Measurements from ENCODE around the gene ACSF3.

The ACSF3 gene

GRCh38 chr16:89198417-89199240 lies 105.0 kb downstream of the ACSF3 start:
- no peak for DNase-seq

DNA sequence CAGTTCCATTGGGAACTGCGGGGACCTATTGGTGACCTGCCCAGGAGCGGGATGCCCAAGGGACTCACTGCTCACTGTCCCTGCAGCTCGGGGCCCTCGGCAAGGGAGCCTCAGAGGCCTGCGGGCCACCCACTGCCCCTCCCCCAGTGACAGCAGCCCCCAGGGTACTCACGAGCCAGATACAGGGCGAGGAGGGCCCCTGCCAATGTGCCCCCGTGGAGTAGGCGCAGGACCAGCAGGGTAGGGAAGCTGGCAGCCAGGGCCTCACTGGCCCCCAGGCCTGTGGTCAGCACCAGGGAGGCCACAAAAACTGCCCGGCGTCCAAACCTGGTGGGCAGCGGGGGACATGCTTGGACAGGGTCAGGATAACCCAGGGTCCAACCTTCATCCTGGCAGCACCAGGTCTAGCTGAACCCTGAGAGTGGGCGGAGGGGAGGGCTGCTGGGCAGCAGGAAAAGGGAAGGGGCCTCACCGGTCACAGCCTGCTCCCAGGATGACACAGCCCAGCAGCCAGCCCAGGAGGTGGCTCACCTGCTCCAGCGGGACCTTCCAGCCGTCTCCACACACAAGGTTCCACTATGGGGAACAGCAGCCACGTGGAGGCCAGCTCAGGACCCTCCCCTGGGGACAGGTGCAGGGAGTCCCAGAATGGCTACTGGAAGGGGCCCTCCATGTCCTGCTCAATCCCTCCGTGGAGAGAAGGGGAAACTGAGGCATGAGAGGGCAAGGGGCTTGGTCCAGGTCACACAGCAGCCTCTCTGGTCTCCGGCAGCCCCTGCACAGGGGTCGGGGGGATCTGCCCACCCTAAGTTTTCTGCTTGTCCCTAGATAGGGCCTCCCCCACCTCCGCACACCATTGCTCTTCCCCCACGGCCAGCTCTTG lies 105.8 kb downstream of the ACSF3 start:
- DNase-seq, result no peak

- no peak for DNase-seq
Measured at GRCh38 chr16:89200124-89200849, 106.6 kb downstream of the ACSF3 start, which contains the start of gene SLC22A31. TSS of gene SLC22A31 (minus strand) at chr16:89200537. CDS start at chr16:89200501, 36 bp downstream.

DNA sequence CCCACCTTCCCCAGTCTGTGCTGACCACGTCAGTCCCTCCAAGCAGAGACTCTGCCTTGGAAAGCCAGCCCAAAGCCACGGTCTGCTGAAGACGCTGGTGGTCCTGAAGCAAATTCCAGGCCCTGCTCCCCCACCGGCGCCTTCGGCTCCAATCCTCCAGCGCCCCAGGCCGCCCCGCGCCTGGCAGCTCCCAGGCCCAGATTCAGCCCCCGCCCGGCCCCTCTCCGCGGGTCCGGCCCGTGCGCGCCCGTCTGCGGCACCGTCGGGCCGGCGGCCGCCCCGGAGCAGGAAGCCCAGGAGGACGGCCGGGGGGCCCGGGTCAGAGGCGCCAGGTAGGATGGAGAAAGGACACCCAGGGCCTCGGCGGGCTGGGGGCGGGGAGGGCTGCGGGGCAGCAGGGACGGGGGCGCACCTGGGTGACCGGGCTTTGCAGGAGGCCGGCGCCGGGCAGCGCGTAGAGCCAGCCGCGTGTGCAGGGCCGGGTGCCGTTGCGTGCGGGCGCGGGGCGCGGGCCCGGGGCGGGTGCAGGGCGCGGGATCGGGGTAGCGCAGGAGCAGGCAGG lies 107.3 kb downstream of the ACSF3 start:
- no peak for DNase-seq

- DNase-seq, result peak in 13 of 56 donors; percentile 7 to 76 (median 22)
Measured at GRCh38 chr16:89201439-89202377, 108.1 kb downstream of the ACSF3 start.

DNA sequence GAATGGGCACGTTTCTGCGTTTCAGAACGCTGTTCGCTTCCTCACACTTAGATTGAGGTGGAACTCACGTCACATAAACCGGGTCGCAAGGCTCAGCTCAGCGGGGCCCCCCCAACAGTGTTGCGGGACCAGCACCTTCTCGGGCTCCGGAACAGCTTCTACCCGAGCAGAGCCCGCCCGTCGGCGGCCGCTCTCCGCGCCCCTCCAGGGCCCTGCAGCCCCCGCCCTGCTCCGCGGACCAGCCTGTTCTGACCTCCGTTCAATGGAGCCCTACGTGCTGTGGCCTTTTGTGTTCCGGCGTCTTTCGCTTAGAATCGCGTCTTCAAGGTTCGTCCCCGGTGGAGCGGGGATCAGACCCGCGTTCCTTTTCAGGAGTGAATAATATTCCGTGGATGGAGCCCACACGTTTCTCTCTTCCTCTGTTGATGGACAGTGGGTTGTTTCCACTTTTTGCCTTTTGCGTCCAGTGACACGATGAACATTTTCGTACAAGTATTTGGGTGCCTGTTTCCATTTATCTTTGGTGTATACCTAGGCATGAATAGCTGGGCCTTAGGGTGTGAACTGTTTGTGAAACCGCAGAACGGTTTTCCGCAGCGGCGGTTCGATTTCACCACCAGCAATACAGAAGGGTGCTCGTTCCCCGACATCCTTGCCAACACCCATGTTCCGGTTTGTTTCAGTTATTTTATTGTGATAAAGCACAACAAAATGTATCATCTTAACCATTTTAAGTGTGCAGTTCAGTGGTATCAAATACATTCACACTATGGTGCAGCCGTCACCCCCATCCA lies 109.0 kb downstream of the ACSF3 start:
- DNase-seq, result no peak
